OCI-M1 (cell line): ENCODE measurements around the gene KLHL6.
"Not testable (repeated sequence)": the region's sequence is repeated elsewhere in the genome, so short reads cannot be mapped to it uniquely, and the experiment has no call there.

Source experiments
- DNase-seq: peaks from one replicate; lab custom pipeline; 2025; lab: John Stamatoyannopoulos, UW

KLHL6 gene

DNA sequence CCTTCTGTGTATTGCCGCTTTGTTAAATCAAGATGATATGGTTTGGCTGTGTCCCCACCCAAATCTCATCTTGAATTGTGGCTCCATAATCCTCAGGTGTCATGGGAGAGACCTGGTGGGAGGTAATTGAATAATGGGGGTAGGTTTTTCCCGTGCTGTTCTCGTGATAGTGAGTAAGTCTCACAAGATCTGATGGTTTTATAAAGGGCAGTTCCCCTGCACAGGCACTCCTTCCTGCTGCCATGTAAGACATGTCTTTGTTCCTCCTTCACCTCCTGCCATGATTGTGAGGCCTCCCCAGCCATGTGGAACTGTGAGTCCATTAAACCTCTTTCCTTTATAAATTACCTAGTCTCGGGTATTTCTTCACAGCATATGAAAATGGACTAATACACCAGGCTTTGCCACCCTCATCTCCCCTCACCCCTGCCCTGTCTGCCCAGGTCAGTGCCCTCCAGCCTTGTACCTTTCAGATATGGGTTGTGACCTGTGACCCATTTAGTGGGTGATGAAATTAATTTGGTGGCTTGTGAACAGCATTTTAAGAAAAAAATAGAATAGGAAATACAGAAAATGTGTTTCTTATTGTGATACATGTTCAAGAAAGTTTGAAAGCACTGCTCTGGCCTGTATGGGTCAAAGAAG, 71.0 kb downstream of the KLHL6 start:
- DNase-seq = no peak

DNA sequence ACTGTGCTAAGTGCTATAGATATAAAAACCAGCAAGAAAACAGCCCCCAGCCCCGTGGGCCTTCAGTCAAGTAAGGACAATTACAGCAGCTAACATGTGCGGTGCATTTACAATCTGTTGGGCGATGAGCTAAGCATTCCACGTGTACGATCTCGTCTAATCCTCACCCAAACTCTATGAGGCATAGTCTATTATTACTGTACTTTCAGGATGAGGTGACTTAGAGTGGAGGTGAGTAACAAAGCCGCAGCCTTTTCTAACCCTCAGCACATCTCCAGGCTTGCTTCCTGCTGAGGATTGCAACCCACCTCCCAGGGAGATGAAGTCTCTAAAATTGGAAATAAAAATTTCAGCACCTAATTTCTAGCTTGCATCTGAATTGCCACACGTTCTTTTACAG, 73.9 kb downstream of the KLHL6 start:
- DNase-seq = no peak

DNA sequence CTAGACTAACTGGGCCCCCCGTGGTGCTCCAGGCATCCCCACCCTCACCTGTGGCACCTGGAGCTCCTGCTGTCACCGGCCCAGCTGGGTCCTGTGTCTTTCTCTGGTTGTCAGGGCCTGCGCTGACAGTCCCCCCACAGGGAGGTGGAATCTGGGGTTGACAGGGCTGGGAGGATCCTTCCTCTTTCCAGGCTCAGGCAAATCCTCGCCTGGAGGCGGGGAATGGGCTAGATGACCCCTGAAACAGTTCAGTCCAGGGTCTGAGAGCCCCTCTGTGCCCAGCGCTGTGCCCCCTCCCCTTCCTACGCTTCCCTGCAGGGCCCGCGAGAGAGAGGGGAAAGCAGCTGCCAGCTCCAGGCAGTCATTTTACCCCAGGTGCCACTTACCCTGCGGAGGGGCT, 77.0 kb downstream of the KLHL6 start:
- no peak for DNase-seq

DNA sequence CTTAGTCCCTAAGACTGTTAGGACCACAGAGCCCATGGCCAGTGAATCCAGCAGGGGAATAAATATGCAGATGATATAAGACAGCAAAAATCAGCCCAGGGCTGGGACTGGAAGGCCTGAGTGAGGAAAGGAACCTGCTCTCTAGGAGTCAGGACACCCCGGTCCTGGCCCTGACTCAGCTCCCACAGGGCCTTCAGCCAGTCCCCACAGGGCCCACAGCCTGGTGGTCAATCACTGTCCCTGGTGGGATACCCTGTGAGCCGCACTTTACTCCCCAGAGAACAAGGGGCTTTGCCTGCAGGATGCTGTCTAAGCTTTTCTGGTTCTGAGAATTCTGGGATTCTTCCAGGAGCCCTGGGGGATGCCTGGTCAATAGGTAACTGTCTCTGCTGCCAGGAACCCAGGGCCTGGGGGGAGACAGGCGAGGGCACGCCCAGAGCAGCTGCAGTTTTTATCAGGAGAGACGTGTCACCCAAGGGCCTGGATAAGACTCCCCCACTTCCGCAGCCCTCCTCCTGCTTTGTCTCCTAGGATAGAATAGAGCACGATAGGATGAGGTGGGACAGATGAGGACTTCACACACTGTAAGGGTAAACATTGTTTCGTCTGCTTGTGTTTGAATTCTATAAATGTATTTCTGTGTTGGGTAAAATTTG, 77.6 kb downstream of the KLHL6 start:
- DNase-seq = no peak

DNA sequence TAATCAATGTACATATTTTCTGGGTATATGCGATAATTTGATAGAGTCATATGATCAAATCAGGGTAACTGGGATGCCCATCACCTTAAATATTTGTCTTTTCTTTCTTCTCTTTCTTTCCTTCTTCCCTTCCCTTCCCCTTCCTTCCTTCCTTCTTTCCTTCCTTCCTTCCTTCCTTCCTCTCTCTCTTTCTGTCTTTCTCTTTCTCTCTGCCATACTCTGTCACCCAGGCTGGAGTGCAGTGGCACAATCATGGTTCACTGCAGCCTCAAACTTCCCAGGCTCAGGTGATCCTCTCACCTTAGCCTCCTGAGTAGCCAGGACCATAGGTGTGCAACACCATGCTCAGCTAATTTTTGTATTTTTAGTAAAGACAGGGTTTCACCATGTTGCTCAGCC, 79.7 kb downstream of the KLHL6 start:
- not testable (repeated sequence) for DNase-seq

DNA sequence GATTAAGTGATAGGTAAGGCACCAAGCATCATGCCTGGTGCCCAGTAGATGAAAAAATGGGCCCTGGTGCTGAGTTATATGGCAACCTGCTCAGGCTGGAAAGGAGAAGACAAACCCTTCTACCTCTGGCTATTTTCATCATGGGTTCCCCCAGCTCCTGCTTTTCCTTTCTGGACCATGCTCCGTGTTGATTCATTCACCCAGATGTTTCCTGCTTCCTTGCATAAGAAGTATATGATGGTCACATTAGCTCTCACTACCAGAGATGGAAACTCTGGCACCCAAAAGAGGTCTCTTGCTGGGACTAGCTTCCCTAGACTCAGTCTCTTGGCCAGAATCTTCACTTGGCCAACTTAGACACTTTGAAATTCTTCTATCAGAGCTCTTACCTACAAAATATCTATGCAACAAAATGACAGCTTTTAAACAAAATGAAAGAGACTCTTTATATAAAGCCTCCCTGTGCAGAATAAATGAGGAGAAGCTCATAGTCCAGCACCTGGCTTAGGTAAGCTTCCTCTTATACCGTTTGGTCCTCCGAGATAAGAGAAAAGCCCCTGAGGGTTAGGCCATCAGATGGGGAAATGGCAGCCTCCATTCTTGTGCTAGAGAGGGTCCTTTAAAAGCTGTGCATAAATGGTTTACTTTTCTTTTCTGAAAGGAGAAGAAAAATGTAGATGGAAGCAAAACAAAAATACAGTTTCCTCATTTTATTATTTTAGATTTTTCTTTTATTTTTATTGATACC, 80.3 kb downstream of the KLHL6 start:
- DNase-seq = no peak

DNA sequence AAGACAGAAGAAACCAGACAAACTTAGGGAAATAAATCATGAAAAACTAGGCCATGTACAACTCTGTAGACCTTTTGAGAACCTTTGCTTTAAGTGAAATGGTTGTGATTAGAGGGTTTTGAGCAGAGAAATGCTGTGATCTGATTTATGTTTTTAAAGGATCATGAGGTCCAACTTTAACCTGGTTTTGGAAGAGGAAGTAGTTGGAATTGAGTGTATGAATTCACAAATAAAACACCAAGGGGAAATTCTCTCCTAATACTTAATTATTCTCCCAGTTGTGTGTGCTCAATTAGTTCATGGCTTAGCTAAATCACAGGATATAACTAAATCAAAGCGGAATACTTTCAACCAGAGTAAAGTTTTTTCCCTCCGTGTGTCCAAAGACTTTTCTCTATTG, 81.5 kb downstream of the KLHL6 start:
- no peak for DNase-seq

DNA sequence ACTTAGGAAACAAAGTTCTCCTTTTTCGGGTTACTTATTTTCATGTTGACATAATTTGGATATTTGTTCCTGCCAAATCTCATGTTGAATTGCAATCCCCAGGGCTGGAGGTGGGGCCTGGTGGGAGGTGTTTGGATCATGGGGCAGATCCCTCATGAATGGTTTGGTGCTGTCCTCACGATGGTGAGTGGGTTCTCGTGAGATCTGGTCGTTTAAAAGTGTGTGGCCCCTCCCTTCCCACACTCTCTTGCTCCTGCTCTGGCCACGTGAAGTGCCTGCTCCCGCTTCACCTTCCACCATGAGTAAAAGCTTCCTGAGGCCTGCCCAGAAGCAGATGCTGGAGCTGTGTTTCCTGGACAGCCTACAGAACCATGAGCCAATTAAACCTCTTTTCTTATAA, 83.4 kb downstream of the KLHL6 start:
- DNase-seq = no peak

DNA sequence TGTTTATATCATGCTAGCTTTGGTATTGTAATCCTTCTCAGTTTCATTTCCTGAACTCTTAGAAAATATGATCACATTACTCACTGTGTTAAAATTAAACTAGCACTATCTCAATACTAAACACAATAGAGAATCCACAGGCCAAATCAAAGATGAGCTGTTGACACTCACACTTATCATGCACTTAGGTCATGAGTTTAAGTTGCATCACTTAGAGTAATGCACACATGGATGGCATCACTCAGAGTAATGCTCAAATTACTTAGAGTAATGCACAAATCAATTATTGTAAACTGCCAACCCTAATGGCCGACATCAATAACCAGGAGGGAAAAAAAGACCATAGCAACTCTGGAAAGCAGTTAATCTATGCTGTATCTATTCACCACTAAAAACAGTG, 87.1 kb downstream of the KLHL6 start:
- no peak for DNase-seq

DNA sequence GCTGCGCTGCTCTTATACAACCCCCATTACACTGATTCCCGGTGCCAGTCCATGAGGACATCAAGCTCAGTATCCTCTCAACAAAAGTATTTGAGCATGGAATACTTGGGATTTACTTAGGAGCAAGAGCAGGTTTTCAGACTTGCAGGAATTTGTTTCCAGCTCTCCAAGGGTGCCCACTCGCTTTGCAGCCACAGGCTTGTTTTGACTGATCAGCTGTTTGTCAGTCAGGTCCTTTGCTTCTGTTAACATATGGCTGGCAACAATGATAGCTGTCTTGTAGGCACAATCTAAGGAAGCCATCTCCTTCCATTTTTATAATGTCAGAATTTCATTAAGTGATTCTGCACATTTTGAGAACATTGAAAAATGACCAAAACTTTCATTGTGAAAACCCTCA, 88.9 kb downstream of the KLHL6 start:
- DNase-seq = no peak

DNA sequence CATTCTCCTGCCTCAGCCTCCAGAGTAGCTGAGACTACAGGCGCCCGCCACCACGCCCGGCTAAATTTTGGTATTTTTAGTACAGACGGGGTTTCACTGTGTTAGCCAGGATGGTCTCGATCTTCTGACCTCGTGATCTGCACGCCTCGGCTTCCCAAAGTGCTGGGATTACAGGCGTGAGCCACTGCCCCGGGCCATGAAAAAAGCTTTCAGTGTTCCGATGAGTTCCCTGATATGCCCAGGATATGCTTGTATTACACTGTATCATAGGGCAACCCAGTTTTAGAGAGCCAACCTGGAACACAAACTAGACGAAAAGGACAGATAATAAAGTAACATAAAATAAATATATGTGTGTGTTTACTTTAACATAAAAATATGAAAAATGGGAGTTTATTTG, 89.8 kb downstream of the KLHL6 start:
- DNase-seq = not testable (repeated sequence)

DNA sequence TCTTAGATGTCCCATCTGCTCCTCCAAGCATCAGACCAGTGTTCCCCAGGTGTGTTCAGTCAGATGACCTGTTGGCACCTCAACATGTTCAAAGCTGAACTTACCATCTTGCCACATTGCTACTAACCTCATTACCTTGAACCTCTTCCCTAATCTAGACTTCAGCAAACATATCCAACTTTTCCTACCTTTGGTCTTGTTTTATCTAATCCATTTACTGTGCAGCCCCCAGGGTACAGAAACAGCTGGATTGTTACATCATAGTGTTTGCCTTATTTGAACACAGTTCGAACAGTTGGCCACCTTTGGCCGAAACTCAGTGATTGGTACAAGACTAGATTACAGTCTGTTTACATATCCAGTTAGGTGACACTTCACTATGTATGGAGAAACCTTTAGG, 91.0 kb downstream of the KLHL6 start:
- no peak for DNase-seq

DNA sequence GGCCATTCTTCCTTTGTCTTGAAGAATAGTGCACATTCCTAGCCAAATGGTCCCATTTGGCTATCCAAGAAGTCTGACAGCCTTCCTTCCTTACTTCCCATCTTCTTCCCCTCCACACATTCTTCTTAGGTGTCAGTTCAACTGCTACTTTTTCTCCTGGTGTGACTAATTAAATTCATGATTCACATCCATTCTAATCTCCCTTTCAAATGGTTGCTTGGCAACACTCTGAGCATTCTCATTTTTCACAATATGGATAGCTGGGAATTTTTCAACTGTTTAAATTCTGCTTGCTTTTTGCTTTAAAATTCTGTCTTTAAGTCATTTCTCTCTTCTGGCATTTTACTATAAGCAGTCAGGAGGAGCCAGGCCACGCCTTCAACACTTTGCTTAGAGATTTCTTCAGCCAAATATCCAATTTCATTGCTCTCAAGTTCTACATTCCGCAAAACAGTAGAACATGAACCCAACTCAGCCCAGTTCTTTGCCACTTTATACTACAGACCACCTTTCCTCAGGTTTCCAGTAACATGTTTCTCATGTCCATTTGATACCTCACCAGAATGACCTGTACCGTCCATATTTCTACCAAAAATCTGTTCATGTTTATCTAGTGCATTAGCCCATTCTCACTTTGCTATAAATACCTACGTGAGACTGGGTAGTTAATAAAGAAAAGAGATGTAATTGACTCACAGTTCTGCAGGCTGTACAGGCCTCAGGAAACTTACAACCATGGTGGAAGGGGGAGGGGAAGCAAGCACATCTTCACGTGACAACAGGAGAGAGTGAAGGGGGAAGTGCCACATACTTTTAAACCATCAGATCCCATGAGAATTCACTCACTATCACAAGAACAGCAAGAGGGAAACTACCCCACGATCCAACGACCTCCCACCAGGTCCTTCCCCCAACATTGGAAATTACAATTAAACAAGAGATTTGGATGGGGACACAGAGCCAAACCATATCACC, 95.1 kb downstream of the KLHL6 start:
- no peak for DNase-seq

DNA sequence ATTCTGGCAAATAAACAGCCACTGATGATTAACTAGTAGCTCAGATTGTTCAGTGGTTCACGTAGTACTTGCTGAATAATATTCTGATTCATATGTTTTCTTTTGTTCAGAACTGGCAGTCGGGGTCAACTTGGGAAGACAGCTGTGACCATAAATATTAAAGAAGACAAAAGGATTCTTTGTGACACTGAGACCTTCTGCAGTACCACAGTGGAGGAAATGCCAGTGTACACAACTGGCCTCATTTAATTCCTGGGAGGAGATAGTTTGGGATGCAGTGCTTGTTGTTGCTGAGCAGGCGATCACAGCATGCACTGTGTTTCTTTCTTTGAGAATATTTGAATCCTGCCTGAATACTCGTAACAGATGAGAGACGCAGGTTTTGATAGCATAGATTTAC, 100.4 kb downstream of the KLHL6 start:
- DNase-seq = no peak

DNA sequence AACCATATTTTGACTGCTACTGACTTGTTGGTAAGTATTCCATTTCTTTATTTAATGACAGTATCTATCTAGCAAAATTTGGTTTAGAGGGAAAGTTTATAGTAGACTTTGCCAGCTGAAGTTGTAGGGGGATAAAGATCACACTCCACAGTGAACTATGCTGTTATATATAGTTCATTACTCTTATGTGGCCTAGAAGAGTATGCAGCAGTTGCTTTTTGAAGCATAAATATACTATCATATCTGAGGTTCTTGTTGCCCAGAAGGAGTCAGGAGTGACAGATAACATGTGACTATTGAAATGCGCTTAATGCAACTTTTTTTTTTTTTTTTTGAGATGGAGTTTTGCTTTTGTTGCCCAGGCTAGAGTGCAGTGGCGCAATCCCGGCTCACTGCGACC, 101.4 kb downstream of the KLHL6 start:
- no peak for DNase-seq

DNA sequence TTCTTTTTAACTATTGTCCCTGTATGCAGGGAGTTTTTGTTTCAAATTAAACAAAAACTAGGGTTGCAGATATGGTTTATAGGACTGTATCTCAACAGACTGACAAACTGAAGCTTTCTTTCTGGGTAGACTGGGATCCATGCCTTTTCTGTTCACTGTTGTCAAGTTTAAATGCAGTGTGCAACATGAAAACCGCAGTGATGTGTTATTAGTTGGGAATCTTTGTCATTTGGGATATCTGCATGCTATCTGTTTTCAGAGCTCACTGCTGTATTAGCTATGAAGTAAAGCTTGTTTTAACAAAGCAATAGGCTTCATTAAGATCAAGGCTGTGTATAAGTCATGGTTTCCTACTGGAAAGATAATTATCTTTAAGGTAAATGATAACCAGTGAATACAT, 105.7 kb downstream of the KLHL6 start:
- no peak for DNase-seq

DNA sequence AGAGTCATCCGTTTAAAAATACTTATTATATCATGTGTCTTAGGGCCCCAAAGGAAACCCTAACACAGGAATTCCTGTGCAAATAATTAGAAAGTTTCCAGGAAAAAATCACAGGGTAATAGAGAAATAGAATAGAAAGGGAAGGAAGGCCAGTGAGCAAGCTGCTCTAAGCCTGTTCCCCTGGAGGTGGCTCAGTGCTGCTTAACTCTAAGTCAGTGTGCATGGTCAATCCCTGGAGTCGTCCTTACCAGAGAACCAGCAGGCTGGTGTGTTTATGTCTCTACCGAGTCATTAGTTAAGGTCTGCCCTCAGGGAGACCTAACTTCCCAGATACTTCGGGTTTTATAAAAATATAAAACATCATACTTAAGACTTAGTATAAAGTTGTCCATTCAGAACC, 106.1 kb downstream of the KLHL6 start:
- peak; percentile 38 for DNase-seq

DNA sequence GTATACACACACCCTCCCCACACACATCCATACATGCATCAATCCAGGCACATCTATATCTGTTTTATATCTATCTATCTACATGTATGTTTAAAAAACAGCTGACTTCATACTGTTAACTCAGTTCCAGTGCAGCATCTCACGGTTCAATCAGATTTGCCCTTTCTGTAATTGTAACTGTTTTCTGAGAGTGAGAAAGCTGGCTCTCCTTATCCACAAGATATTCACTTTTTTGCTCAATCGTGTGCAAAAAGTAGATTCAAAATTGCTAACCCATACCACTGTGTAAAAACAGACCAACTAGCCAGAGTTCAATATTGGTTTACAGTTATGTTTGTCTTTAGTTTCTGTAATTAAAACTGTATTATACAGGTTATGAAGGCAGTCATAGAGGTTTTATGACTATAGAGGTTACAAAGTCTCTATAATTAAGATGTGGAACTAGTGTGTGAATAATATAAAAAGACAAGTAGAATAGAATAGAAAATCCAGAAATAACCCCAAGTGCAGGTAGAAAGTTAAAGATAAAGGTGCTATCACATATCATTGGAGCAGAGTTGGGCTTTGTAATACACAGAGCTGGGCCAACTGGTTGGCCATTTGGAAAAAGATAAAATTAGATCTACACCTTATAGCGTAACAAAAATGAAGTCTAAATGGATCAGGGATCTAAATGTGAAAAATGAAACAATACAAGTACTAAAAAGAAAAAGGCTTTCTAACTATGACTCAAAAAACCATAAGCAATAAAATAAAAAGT, 107.0 kb downstream of the KLHL6 start:
- no peak for DNase-seq

DNA sequence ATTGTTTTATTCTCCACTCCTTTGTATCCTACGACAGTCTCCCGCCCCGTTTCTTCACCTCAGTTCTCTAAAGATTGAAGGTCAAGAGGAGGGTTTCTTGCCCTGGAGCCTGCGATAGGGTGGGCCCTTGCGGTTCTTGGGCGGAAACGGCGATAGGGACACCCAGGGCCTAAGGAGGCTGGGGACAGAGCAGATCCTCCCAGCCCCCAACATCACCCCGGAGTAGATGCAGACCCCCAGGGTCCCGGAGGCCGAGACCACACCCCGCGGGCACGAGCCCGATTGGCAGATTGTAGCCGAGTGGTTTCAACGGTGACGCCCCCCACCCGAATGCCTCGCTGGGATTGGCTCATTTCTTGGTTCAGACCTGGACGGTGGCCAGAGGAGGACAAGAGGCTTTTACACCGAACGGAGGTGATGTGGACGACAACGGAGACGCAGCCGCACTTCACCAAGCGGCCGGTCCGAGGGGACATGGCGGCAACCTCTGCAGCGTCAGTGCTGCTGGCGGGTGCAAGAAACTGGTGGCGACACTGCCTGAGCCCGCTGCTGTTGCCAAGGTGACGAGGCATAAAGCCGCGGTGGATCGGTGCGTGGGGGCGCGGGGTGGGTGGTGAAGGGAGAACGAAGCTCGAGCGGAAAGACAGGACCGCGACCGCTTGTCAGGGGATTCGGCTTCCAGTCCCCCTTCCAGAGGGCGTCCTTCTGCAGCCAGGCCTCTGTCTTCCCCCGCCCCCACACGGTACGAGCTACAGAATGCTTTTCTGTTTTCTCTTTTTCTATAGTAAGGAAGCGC, 108.1 kb downstream of the KLHL6 start:
- peak; percentile 87 for DNase-seq

DNA sequence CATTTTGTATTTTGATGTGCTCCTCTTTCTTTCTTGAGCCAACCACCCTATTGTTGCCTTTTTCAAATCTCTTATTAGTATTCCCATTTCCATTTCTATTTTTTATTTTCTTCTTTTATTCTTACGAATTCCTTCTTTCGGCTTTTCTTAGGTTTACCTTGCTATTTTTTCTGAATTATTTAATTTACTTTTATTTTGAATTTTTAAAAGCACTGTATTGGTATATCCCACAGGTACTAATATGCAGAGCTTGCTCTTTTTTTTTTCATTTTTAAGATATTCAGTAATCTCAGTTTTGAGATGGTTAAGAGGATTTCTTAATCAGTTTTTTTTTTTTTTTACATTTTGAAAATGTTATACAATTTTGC, 108.7 kb downstream of the KLHL6 start:
- DNase-seq = no peak

DNA sequence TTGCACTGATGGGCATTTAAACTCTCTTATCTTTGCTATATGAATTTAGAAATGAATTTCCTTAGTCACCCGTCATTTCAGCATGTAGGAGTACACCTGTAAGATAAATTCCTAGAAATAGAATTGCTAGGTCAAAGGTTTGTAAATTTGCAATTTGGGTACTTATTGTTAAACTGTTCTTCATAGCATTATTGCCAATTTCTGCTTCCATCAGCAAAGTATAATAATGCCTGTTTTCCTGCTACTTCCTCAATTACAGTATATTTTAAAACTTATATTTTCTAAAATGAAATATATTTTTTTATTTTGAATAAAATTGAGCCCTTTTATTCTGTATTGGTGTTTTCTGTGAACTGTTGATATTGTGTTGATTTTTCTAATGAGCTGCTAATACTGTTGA, 110.8 kb downstream of the KLHL6 start:
- DNase-seq = no peak
